ENCODE measurements around the gene MTX1. TPM values are rescaled to one million over a fixed set of nuclear protein-coding genes. Genes with fewer than 3 reads are reported as not detected.
"Not testable (repeated sequence)": the region's sequence is repeated elsewhere in the genome, so short reads cannot be mapped to it uniquely, and the experiment has no call there.

MTX1 gene
- polyA plus RNA-seq, 2 of the 4 experiments (the other 2 are of a cell fraction), result 53.4 to 67.1 TPM

DNA sequence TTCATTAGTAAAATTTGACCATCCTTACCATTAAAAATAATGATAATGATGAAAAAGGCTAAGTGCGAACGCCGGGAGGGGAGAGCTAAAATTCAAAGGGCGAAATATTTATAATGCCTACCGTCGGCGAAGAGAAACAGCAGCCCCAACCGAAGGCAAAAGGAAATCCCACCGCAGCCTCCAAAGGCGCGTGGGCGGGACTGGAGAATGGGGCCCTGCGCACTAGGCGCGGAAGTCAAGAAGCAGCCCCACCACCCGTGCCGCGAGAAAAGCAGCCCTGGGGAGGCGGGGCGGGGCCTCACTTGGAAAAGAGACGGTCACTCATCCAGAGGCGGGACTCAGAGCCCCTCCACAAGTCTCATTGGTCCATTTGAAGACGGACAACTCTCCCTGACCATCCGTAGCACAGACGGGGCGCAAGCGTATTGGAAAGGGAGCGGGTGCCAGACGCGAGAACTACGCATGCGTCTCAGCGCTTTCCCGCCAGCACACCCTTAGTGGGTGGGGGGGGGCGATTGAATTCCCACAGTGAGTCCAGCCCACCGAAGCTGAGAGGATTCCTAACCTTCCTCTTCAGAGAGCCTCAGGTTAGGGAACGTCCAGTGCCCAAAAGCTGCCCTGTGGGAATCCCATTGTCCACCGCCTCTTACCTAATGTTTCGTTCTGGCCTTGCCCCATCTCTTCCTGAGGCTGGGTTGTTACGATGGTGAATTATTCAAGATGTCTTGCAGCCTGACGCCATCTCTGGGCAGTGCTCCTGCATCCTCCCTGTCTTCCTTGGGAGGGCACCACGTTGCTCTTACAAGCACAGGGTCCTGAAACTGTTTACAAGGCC lies 19.0 kb downstream of the MTX1 start (continued):
- TF ChIP-seq, protein P1, sequence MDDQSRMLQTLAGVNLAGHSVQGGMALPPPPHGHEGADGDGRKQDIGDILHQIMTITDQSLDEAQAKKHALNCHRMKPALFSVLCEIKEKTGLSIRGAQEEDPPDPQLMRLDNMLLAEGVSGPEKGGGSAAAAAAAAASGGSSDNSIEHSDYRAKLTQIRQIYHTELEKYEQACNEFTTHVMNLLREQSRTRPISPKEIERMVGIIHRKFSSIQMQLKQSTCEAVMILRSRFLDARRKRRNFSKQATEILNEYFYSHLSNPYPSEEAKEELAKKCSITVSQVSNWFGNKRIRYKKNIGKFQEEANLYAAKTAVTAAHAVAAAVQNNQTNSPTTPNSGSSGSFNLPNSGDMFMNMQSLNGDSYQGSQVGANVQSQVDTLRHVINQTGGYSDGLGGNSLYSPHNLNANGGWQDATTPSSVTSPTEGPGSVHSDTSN (IDR thresholded peaks at IDR 0.05), result peak; percentile 89

DNA sequence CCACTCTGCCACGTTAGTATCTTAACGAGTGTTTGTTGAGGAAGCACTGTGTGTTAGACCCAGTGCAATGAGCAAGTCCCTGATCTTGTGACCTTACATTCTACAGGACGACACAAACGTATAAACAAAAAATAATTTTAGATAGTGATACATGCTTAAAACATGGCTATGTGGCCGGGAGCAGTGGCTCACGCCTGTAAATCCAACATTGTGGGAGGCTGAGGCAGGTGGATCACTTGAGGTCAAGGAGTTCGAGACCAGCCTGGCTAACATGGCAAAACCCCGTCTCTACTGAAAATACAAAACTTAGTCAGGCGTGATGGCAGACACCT lies 19.6 kb downstream of the MTX1 start:
- no peaks in the 10 kb centered on the region for H3K9me3 ChIP-seq
- FAIRE-seq, result no peak
- DNase-seq (ENCODE audit: low read depth in 1 of 2, low spot score in 1 of 2), result no peak
- H3K4me3 ChIP-seq, result peak overlapping the region; percentile 23
- H3K4me2 ChIP-seq, result peak overlapping the region; percentile 69
- ATAC-seq, result no peak
- H3K4me1 ChIP-seq, result peaks cover 41% of the 10 kb centered on the region
- POLR2A ChIA-PET, result interaction anchor here (0.8 to 1.8 kb wide), 2 partner anchors 34 to 53 kb away, joined by 3 to 12 read pairs; no protein-coding TSS in a partner anchor
- TF ChIP-seq HEYL (CRISPR knock-in tag; IDR thresholded peaks at IDR 0.05) (no peak), NFE2L2 (conservative IDR thresholded peaks at IDR 0.05; ENCODE audit: low read length) (no peak), ZSCAN20 (CRISPR knock-in tag; IDR thresholded peaks at IDR 0.05) (no peak), CBX2 (IDR thresholded peaks at IDR 0.05; ENCODE audit: borderline replicate concordance, low read depth) (no peak), SREBF2 (IDR thresholded peaks at IDR 0.05) (no peak), ZNF302 (CRISPR knock-in tag; IDR thresholded peaks at IDR 0.05) (no peak), FOSB (CRISPR knock-in tag; IDR thresholded peaks at IDR 0.05) (no peak), CHD4 (IDR thresholded peaks at IDR 0.05; ENCODE audit: borderline replicate concordance) (no peak), HOXA7 (CRISPR knock-in tag; IDR thresholded peaks at IDR 0.05) (no peak), EHMT2 (IDR thresholded peaks at IDR 0.05; ENCODE audit: low read depth) (no peak), JUNB (IDR thresholded peaks at IDR 0.05) (no peak), BHLHE40 (IDR thresholded peaks at IDR 0.05; ENCODE audit: low read depth, low read length) (no peak), ZC3H11A (IDR thresholded peaks at IDR 0.05) (no peak)
- TF ChIP-seq, protein P2, sequence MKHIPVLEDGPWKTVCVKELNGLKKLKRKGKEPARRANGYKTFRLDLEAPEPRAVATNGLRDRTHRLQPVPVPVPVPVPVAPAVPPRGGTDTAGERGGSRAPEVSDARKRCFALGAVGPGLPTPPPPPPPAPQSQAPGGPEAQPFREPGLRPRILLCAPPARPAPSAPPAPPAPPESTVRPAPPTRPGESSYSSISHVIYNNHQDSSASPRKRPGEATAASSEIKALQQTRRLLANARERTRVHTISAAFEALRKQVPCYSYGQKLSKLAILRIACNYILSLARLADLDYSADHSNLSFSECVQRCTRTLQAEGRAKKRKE (CRISPR knock-in tag; IDR thresholded peaks at IDR 0.05; ENCODE audit: low read depth), result no peak
- TF ChIP-seq, protein P3, sequence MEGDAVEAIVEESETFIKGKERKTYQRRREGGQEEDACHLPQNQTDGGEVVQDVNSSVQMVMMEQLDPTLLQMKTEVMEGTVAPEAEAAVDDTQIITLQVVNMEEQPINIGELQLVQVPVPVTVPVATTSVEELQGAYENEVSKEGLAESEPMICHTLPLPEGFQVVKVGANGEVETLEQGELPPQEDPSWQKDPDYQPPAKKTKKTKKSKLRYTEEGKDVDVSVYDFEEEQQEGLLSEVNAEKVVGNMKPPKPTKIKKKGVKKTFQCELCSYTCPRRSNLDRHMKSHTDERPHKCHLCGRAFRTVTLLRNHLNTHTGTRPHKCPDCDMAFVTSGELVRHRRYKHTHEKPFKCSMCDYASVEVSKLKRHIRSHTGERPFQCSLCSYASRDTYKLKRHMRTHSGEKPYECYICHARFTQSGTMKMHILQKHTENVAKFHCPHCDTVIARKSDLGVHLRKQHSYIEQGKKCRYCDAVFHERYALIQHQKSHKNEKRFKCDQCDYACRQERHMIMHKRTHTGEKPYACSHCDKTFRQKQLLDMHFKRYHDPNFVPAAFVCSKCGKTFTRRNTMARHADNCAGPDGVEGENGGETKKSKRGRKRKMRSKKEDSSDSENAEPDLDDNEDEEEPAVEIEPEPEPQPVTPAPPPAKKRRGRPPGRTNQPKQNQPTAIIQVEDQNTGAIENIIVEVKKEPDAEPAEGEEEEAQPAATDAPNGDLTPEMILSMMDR (IDR thresholded peaks at IDR 0.05), result no peak
- TF ChIP-seq, protein P4, sequence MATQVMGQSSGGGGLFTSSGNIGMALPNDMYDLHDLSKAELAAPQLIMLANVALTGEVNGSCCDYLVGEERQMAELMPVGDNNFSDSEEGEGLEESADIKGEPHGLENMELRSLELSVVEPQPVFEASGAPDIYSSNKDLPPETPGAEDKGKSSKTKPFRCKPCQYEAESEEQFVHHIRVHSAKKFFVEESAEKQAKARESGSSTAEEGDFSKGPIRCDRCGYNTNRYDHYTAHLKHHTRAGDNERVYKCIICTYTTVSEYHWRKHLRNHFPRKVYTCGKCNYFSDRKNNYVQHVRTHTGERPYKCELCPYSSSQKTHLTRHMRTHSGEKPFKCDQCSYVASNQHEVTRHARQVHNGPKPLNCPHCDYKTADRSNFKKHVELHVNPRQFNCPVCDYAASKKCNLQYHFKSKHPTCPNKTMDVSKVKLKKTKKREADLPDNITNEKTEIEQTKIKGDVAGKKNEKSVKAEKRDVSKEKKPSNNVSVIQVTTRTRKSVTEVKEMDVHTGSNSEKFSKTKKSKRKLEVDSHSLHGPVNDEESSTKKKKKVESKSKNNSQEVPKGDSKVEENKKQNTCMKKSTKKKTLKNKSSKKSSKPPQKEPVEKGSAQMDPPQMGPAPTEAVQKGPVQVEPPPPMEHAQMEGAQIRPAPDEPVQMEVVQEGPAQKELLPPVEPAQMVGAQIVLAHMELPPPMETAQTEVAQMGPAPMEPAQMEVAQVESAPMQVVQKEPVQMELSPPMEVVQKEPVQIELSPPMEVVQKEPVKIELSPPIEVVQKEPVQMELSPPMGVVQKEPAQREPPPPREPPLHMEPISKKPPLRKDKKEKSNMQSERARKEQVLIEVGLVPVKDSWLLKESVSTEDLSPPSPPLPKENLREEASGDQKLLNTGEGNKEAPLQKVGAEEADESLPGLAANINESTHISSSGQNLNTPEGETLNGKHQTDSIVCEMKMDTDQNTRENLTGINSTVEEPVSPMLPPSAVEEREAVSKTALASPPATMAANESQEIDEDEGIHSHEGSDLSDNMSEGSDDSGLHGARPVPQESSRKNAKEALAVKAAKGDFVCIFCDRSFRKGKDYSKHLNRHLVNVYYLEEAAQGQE (IDR thresholded peaks at IDR 0.05), result no peak
- peak overlapping the region; percentile 78 to 89 for H3K27ac ChIP-seq
- CTCF ChIA-PET, result interaction anchor here (1.1 to 6.6 kb wide), 6 partner anchors 8 to 52 kb away, joined by 3 to 96 read pairs (median 6); partner anchors contain the start of genes MTX1 and THBS3
- WGBS (ENCODE audit: missing lambda C conversion rate), result 81% methylated on average over 9 of the region's 9 CpGs

DNA sequence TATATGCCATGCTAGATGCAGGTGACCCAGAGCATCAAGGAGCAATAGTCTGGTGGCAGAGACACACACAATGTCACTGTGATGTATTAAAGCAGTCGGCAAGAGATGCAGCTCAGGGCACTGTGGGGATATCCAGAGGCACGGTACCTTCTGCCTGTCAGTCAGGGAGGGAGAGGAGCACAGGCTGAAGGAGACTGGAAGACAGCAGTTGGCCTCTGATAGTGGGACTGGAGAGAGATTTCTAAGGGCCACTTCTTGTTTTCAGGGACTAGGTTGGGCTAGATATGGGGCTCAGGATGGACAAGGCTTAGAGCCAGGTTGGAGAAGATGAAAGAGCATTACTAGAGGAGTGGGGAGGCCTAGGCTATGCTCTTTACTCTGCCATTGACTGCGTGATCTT lies 22.8 kb downstream of the MTX1 start:
- not testable (repeated sequence) for H3K4me3 ChIP-seq; H3K27ac ChIP-seq; DNase-seq (ENCODE audit: low read depth in 1 of 2, low spot score in 1 of 2); H3K4me2 ChIP-seq; H3K4me1 ChIP-seq; FAIRE-seq; ATAC-seq; H3K9me3 ChIP-seq
- POLR2A ChIA-PET, result interaction anchor here (0.6 kb wide), 1 partner anchor 994 kb away, joined by 11 read pairs; no protein-coding TSS in a partner anchor
- WGBS (ENCODE audit: missing lambda C conversion rate), result 85% methylated on average over 3 of the region's 3 CpGs
- CTCF ChIA-PET, result interaction anchor here (0.7 to 2.0 kb wide), 3 partner anchors 19 to 37 kb away, joined by 3 to 5 read pairs (median 4); no protein-coding TSS in a partner anchor

DNA sequence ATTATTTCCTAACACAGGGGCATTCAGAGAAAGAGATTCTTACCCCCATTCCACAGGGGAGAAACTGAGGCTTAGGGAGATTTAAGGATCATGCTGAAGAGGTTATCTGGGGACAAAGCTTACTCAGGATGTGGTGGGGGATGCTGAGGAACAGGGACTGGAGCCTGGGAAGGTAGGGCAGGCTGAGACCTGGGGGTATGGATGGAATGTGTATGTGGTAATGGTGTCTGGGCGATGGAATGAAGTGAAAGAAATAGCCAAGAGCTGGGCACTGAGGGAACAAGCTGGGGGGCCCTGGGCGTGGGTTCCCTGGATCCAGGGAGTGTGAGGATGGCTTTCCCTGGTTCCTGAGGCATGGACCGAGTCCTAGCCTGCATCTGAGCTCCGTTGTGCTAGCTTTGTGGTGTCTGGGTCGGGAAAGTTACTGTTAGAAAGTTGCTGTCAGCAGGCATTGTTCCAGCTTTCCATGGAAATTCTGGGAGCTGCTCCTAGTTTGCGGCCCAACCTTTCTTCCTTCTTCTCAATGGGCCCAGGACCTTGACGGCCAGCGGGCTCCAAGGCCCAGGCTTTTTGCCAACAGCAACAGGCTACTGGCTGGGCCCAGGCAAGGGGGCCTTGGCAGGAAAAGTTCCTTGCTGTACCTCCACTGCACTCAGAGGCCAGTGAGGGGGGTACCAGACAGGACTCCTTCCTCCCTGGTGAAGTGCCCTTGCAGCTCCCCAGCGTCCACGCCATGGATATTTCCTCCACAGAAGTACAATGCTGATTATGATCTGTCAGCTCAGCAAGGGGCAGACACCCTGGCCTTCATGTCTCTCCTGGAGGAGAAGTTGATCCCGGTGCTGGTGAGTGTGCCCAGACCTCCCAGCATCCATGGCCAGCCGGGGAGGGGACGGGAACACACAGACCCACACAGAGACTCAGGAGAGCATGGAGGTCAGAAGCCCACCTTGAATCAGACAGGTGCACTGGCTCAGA lies 23.8 kb downstream of the MTX1 start:
- ATAC-seq; DNase-seq (ENCODE audit: low read depth in 1 of 2, low spot score in 1 of 2); FAIRE-seq; POLR2A ChIA-PET; H3K9me3 ChIP-seq; H3K4me1 ChIP-seq; H3K4me3 ChIP-seq; H3K27ac ChIP-seq; H3K4me2 ChIP-seq: not testable (repeated sequence)
- 80% methylated on average over 13 of the region's 13 CpGs for WGBS (ENCODE audit: missing lambda C conversion rate)
- CTCF ChIA-PET, result interaction anchor here (0.7 to 2.0 kb wide), 3 partner anchors 18 to 38 kb away, joined by 3 to 5 read pairs (median 4); no protein-coding TSS in a partner anchor

DNA sequence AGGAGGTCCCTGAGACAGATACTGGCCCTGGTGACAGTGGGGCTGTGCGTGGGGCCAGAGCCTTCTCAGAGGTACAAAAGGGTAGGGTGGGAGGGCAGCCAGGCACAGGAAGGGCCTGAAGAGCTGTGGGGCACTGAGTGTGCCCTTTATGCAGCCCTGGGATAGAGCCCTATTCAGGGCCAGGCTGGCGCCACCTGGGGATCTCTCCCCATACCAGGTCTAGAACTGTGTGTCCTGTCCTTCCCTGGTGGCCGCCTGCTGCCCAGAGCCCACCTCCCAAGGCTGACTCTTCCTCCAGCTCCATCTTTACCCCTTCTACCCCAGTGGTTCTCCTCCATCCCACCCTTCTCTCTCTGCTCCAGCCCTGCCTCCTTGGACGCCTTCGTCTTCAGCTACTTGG lies 25.0 kb downstream of the MTX1 start:
- CTCF ChIA-PET; H3K4me3 ChIP-seq; DNase-seq (ENCODE audit: low read depth in 1 of 2, low spot score in 1 of 2); H3K9me3 ChIP-seq; H3K27ac ChIP-seq; H3K4me2 ChIP-seq; H3K4me1 ChIP-seq; FAIRE-seq; POLR2A ChIA-PET: not testable (repeated sequence)
- peak; percentile 48 to 62; a peak in 3 of 6 replicates for ATAC-seq
- WGBS (ENCODE audit: missing lambda C conversion rate), result 75% methylated on average over 1 of the region's 5 CpGs
